ENCODE results near the gene C4orf54. TPM values are rescaled to one million over a fixed set of nuclear protein-coding genes. Genes with fewer than 3 reads are reported as not detected.

C4orf54 gene
- total RNA-seq, 1 experiment from 2014 or later, result not detected

DNA sequence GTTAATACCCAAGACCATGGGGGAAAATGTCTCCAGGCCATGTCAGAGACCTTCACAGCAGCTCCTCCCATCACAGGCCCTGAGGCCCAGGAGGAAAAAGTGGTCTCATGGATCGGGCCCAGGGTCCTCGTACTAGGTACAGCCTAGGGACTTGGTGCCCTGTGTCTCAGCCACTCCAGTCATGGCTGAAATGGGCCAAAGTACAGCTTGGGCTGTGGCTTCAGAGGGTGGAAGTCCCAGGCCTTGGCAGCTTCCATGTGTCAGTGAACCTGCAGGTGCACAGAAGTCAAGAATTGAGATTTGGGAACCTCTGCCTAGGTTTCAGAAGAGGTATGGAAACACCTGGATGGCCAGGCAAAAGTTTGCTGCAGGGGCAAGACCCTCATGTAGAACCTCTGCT, 27.6 kb upstream of the C4orf54 start:
- H3K79me1 ChIP-seq (ENCODE audit: insufficient read depth, low read depth, low read length, poor library complexity, severe bottlenecking), result no peaks in the 10 kb centered on the region
- no peak for TF ChIP-seq CTCF (conservative IDR thresholded peaks at IDR 0.05)

More for the DNA sequence above, 27.6 kb upstream of the C4orf54 start:
- DNase-seq, result no peak
- no peaks in the 10 kb centered on the region for H3K27me3 ChIP-seq (ENCODE audit: insufficient read depth, low read length)
- no peak overlapping the region for H3K4me3 Mint-ChIP-seq
- no peak overlapping the region for H3K56ac ChIP-seq (ENCODE audit: insufficient read length, low read depth, low read length)
- peaks cover 0 to 8% of the 10 kb centered on the region in 2 experiments; a peak in 2 of 5 replicates for H3K9me3 Mint-ChIP-seq
- H3K79me2 ChIP-seq (ENCODE audit: insufficient read depth, low read length), result no peaks in the 10 kb centered on the region
- no peak overlapping the region for H2BK15ac ChIP-seq (ENCODE audit: low read depth, low read length)
- H3K4me1 Mint-ChIP-seq, result no peaks in the 10 kb centered on the region
- no peak overlapping the region for H2BK120ac ChIP-seq (ENCODE audit: low read depth, low read length, poor library complexity, severe bottlenecking)
- no peak overlapping the region for H3K14ac ChIP-seq (ENCODE audit: insufficient read depth, low read length)
- no peak overlapping the region for H2BK20ac ChIP-seq (ENCODE audit: low read depth, low read length, poor library complexity, severe bottlenecking)
- H3K9me3 ChIP-seq (ENCODE audit: control insufficient read depth, low read depth, low read length), result no peaks in the 10 kb centered on the region
- no CpG with 5 or more reads among the region's 2 CpGs for WGBS (ENCODE audit: extremely low coverage, insufficient read length, low lambda C conversion rate)
- H3K27me3 Mint-ChIP-seq (ENCODE audit: low read depth), result no peaks in the 10 kb centered on the region
- H3T11ph ChIP-seq (ENCODE audit: low read length), result no peak overlapping the region
- no peaks in the 10 kb centered on the region for H3K4me1 ChIP-seq (ENCODE audit: insufficient read depth, low read length)
- no peaks in the 10 kb centered on the region for H3K23me2 ChIP-seq (ENCODE audit: insufficient read length, low read depth, low read length, poor library complexity, severe bottlenecking)
- H2BK12ac ChIP-seq (ENCODE audit: insufficient read length, low read depth, low read length), result no peak overlapping the region
- H2AK5ac ChIP-seq (ENCODE audit: insufficient read length, low read length), result no peak overlapping the region
- H3K23ac ChIP-seq (ENCODE audit: insufficient read length, low read depth, low read length), result no peak overlapping the region
- no peak overlapping the region for H4K91ac ChIP-seq (ENCODE audit: insufficient read length, low read depth, low read length)
- no peak overlapping the region for H3K27ac ChIP-seq (ENCODE audit: insufficient read length, low read depth, low read length)
- no peak overlapping the region for H3K4ac ChIP-seq (ENCODE audit: low read depth, low read length)
- no peak overlapping the region for H3K4me2 ChIP-seq (ENCODE audit: insufficient read depth, insufficient read length, low read length)
- H3K27ac Mint-ChIP-seq, result no peak overlapping the region
- H3K18ac ChIP-seq (ENCODE audit: insufficient read length, low read depth, low read length), result no peak overlapping the region
- no peak overlapping the region for H4K8ac ChIP-seq (replicated peaks; ENCODE audit: insufficient read length, low read depth, low read length)
- no peak overlapping the region for H3K9ac ChIP-seq (ENCODE audit: extremely low read depth, insufficient read length, low read length)
- H4K5ac ChIP-seq (ENCODE audit: insufficient read length, low read depth, low read length), result no peak overlapping the region
- no peak overlapping the region for H2BK5ac ChIP-seq (ENCODE audit: insufficient read length, low read length)
- H3K36me3 Mint-ChIP-seq (ENCODE audit: insufficient read depth in 1 of 3, low read depth in 3 of 3), result no peaks in the 10 kb centered on the region
- no peak overlapping the region for H2AFZ ChIP-seq (ENCODE audit: low read length)
- H4K20me1 ChIP-seq (ENCODE audit: control insufficient read depth, insufficient read depth, insufficient read length), result no peaks in the 10 kb centered on the region

All from H9 (cell line).